Kidney (tissue), 14 donors: ENCODE data around the gene AKTIP. TPM values are rescaled to one million over a fixed set of nuclear protein-coding genes. Genes with fewer than 3 reads are reported as not detected.
A peak's percentile ranks its signal among the peaks of the same experiment; 100 is the strongest.
"Not testable (repeated sequence)": the region's sequence is repeated elsewhere in the genome, so short reads cannot be mapped to it uniquely, and the experiment has no call there.

ENCODE experiments used
- DNase-seq, 5 donors: peaks; one replicate each; pipeline ENCODE4 v3.0.0-alpha.2; 2013 to 2020
- FAIRE-seq: peaks from 2 replicates; lab custom pipeline; 2012; peaks lifted over from hg19 to GRCh38; lab: Jason Lieb, UNC
- H3K27ac ChIP-seq, 2 donors: one replicate each; pipeline ENCODE4 v1.7.0; 2013; ENCODE audit warnings: low read depth in 2 of 2, low read length in 2 of 2, inconsistent platforms in 1 of 2
- H3K27me3 ChIP-seq: one replicate; pipeline ENCODE4 v1.7.1; 2013; ENCODE audit warnings: low read length, inconsistent platforms; ENCODE audit not compliant: control insufficient read depth, insufficient read depth
- H3K36me3 ChIP-seq, 3 donors: one replicate each; pipeline versions ENCODE4 v1.7.0 to v1.7.1; 2013; ENCODE audit warnings: low read length in 3 of 3, control low read depth in 1 of 3, inconsistent platforms in 1 of 3; ENCODE audit not compliant: insufficient read depth in 3 of 3, control insufficient read depth in 2 of 3
- H3K4me1 ChIP-seq, 3 donors: one replicate each; pipeline versions ENCODE4 v1.7.0 to v1.7.1; 2013; ENCODE audit warnings: low read length in 3 of 3, inconsistent platforms in 1 of 3, low read depth in 1 of 3; ENCODE audit not compliant: control insufficient read depth in 2 of 3, insufficient read depth in 2 of 3
- H3K4me3 ChIP-seq, 3 donors: one replicate each; pipeline versions ENCODE4 v1.7.0 to v1.8.1; 2013; ENCODE audit warnings: low read length in 3 of 3, control low read depth in 1 of 3, inconsistent platforms in 1 of 3
- H3K9ac ChIP-seq, 3 donors: one replicate each; pipeline versions ENCODE4 v1.7.0 to v1.7.1; 2013; ENCODE audit warnings: low read length in 3 of 3, control low read depth in 1 of 3, inconsistent platforms in 1 of 3
- H3K9me3 ChIP-seq, 3 donors: one replicate each; pipeline versions ENCODE4 v1.7.0 to v1.7.1; 2013; ENCODE audit warnings: low read length in 3 of 3, control low read depth in 1 of 3, inconsistent platforms in 1 of 3; ENCODE audit not compliant: control insufficient read depth in 2 of 3, insufficient read depth in 1 of 3
- CTCF ChIP-seq: IDR thresholded peaks from 3 replicates; pipeline ENCODE4 v1.5.1; 2012; ENCODE audit warnings: mild to moderate bottlenecking, moderate library complexity, borderline replicate concordance; ENCODE audit not compliant: insufficient read depth; ENCODE audit errors: extremely low read depth
- intact Hi-C: fragments of 100-400 bp; cut with DNase I; formaldehyde crosslinking; loops from one replicate; pipeline ENCODE4 v1.11.1; 2022
- polyA plus RNA-seq: library from polyadenylated mRNA; stranded (reverse); fragments of 350-450 nt; fragmentation: Illumina TruSeq; extraction: RNeasy Lipid Tissue Mini Kit (QIAGEN cat#74804); gene quantifications from one replicate; pipeline ENCODE4 v1.2.3, GENCODE V29; 2014; ENCODE audit warnings: low read depth, low replicate concordance; ENCODE audit not compliant: insufficient read depth
- total RNA-seq: library from RNA; stranded (reverse); fragmentation: NEBNext Ultra II Directional; extraction: Animal tissue kit (Norgen Biotek cat#: 25700); gene quantifications from one replicate; pipeline ENCODE4 v1.2.1, GENCODE V29; 2021
- donor health status: control.
- donor health status: control.
- donor health status: control.
- donor health status: control.
- donor health status: control.
- donor health status: DM: yes; HTN: yes; CAD: no.
- donor health status: Normal renal cell carcinoma (clear cell type).

Gene AKTIP
- total and polyA plus RNA-seq, 2 donors from 2014 or later = 44.5 to 52.0 TPM

DNA sequence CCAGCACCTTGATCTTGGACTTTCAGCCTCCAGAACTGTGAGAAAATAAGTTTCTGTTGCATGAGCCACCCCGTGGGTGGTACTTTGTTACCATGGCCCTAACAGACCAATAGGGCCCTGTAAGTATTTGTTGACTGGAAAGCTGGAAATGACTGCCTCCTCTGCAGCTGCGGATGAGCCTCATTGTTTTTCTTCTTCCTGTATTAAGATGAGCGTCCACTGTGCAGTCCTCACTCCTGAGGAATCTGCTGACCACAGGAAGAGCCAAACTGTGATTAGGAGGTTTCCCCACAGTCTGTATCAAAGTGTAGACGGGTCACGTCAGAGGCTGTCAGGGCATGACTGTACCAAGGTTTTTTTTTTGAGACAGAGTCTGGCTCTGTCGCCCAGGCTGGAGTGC lies 12.2 kb upstream of the AKTIP start:
- Histone ChIP-seq H3K9ac (no peak overlapping the region), H3K4me3 (no peak overlapping the region), H3K9me3 (no peaks in the 10 kb centered on the region), H3K4me1 (peaks cover 0 to 4% (median 0%) of the 10 kb centered on the region in 3 donors), H3K27me3 (no peaks in the 10 kb centered on the region), H3K27ac (no peak overlapping the region), H3K36me3 (no peaks in the 10 kb centered on the region)
- no peak for FAIRE-seq
- DNase-seq = peak in 2 of 5 donors; percentile 15 to 22
- intact Hi-C loops = no loop called here
- no peak for TF ChIP-seq CTCF

GRCh38 chr16:53512795-53513194 lies 9.8 kb upstream of the AKTIP start:
- H3K9me3 ChIP-seq, H3K4me3 ChIP-seq, H3K9ac ChIP-seq, H3K36me3 ChIP-seq, H3K27me3 ChIP-seq, DNase-seq, intact Hi-C loops, FAIRE-seq, H3K27ac ChIP-seq: not testable (repeated sequence)
- peaks cover 0 to 10% (median 0%) of the 10 kb centered on the region in 3 donors for H3K4me1 ChIP-seq

GRCh38 chr16:53511403-53512280 lies 8.6 kb upstream of the AKTIP start:
- Histone ChIP-seq H3K9me3 (no peaks in the 10 kb centered on the region), H3K4me1 (peaks cover 0 to 10% (median 0%) of the 10 kb centered on the region in 3 donors), H3K9ac (no peak overlapping the region), H3K36me3 (no peaks in the 10 kb centered on the region), H3K27me3 (no peaks in the 10 kb centered on the region), H3K27ac (no peak overlapping the region), H3K4me3 (no peak overlapping the region)
- no peak for TF ChIP-seq CTCF
- DNase-seq = peak in 1 of 5 donors; percentile 36
- FAIRE-seq = no peak
- intact Hi-C loops = no loop called here

- H3K36me3 ChIP-seq = no peaks in the 10 kb centered on the region
- intact Hi-C loops = no loop called here
- no peak for TF ChIP-seq CTCF
- H3K9me3 ChIP-seq = no peaks in the 10 kb centered on the region
- H3K27ac ChIP-seq = no peak overlapping the region
- H3K4me1 ChIP-seq = peaks cover 0 to 10% (median 0%) of the 10 kb centered on the region in 3 donors
- no peak overlapping the region for H3K4me3 ChIP-seq
- DNase-seq = no peak
- H3K9ac ChIP-seq = no peak overlapping the region
- no peaks in the 10 kb centered on the region for H3K27me3 ChIP-seq
- FAIRE-seq = no peak
These were observed 8.0 kb upstream of the AKTIP start for GRCh38 chr16:53511084-53511402.
